ENCODE measurements around the gene TSPAN18. TPM values are rescaled to one million over a fixed set of nuclear protein-coding genes. Genes with fewer than 3 reads are reported as not detected.
A peak's percentile ranks its signal among the peaks of the same experiment; 100 is the strongest.

TSPAN18 gene, protein sequence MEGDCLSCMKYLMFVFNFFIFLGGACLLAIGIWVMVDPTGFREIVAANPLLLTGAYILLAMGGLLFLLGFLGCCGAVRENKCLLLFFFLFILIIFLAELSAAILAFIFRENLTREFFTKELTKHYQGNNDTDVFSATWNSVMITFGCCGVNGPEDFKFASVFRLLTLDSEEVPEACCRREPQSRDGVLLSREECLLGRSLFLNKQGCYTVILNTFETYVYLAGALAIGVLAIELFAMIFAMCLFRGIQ
- 32.2 TPM for total RNA-seq
- 36.9 TPM for polyA plus RNA-seq

DNA sequence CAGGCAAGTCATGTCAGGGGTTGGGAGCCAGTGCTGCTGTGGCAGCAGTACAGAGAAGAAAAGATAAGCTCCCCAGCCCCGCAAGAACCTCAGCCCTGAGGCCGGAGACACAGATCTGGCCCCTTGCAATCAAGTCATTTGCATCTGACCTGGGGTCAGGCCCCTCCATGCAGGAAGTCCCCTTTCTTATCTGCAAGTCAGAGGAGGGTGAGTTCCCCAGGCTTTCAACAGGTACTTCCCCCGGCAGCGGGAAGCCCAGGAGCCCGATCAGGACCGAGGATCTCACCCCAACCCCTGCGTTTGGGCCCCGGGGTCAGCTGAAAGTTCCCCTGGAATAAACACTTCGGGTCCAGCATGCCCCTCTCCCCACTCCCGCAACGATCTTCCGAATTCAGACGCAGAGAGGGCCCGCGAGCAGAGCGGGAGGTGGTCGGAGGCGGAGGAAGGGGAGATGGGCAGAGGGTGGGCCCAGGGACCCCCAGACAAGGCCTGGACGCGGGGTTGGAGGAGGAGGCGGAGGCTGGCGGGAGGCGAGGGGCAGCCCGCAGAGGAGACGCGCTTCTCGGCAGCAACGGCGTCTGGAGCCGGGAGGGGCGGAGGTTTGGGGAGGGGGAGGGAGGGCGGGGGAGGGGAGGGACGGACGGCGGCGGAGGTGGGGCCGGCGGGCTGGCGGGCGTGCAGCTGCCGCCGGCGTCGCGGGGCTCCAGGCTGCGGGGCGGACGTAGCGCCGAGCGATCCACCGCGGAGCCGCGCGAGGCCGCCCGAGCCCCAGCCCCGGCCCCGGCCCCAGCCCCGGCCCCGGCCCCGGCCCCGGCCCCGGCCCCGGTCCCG lies at the start of gene TSPAN18:
Gene TSPAN18, plus strand, starts transcription at position 680 of the 831 bp plus-strand sequence. CDS start 179,455 bp downstream, outside the sequence.
- DNase-seq (ENCODE audit: extremely low spot score): no peak
- WGBS: 3% methylated on average over 57 of the region's 67 CpGs
- Histone ChIP-seq H3K27ac (ENCODE audit: low read depth) (peak within 1 kb of the TSS; percentile 27), H3K4me1 (ENCODE audit: insufficient read depth) (no peaks in the 10 kb centered on the region), H3K36me3 (ENCODE audit: insufficient read depth) (no peaks in the 10 kb centered on the region), H3K4me3 (ENCODE audit: low read depth, low read length) (peak within 1 kb of the TSS; percentile 75)

DNA sequence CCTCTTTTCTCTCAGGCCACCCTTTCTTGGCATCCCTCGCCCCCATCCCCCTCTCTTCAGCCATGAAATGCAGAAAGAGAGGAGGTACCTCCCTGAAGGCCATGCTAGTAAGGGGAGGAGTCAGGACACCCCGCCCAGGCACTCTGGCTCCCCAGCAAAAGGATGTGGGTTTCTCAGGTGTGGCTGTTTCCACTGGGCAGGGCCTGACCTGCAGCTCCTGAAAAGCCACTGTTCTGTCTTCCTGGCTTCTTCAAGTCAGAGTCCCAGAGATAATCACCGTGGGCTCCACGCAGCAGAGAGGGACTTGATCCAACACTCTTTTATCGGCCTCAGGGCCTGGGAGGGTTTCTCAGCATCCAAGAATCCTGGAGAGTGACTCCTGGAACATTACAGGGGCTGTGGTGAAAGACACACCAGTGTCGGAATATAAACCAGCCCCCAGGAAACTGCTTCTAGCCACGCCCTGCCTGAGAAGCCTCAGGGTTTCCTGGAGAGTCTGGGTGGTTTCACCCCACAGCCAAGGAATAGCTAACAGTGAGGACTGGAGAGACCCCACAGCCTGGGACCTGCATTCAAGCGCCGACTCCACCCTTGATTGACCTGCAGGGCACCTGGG lies 45.7 kb upstream of the TSPAN18 start:
- Histone ChIP-seq H3K4me1 (ENCODE audit: insufficient read depth) (no peaks in the 10 kb centered on the region), H3K36me3 (ENCODE audit: insufficient read depth) (no peaks in the 10 kb centered on the region), H3K27ac (ENCODE audit: low read depth) (no peak overlapping the region), H3K4me3 (ENCODE audit: low read depth, low read length) (no peak overlapping the region)
- no peak for DNase-seq (ENCODE audit: extremely low spot score)
- WGBS: 71% methylated on average over 9 of the region's 9 CpGs

DNA sequence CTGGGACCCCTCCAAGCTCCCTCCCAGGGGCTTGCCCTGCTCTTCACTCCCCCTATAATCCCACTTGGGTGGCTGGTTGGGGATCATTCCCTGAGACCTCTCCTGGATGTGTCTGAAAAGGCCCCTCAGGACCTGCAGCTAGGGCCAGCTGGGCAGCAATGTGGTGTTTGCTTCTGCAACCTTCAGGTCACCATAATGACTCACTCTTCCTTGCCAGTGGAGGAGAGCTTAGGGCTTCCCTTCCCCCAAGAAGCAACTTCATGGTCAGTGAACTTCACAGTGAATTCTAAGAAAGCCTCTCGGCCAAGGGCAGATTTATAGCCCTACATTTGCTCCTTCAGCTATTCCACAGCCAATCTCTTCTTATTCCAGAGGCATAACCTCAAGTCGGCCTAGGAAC lies 45.1 kb upstream of the TSPAN18 start:
- H3K27ac ChIP-seq (ENCODE audit: low read depth): no peak overlapping the region
- DNase-seq (ENCODE audit: extremely low spot score): no peak
- no peak overlapping the region for H3K4me3 ChIP-seq (ENCODE audit: low read depth, low read length)
- no peaks in the 10 kb centered on the region for H3K4me1 ChIP-seq (ENCODE audit: insufficient read depth)
- 87% methylated on average over 2 of the region's 2 CpGs for WGBS
- no peaks in the 10 kb centered on the region for H3K36me3 ChIP-seq (ENCODE audit: insufficient read depth)

DNA sequence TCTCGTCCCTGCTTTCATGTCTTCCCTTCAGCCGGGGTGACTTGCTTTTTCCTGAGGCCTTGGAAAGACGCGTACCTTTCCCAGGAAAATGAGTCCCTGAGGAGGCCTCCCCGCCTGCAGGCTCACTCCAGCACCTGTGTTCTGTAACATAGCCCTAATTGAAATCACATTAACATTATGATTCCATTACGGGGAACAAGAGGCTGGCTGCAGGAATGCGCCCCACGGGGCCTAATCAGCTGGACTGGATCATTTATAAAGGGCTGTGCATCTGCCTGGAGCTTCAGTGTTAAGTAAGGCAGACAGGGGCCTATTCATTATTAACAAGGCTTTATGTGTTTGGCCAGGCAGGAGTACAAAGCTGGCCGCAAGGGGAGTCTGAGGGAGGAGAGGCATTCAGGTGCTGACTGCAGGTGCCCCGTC lies 41.9 kb upstream of the TSPAN18 start:
- 84% methylated on average over 10 of the region's 10 CpGs for WGBS
- H3K36me3 ChIP-seq (ENCODE audit: insufficient read depth): no peaks in the 10 kb centered on the region
- DNase-seq (ENCODE audit: extremely low spot score): no peak

DNA sequence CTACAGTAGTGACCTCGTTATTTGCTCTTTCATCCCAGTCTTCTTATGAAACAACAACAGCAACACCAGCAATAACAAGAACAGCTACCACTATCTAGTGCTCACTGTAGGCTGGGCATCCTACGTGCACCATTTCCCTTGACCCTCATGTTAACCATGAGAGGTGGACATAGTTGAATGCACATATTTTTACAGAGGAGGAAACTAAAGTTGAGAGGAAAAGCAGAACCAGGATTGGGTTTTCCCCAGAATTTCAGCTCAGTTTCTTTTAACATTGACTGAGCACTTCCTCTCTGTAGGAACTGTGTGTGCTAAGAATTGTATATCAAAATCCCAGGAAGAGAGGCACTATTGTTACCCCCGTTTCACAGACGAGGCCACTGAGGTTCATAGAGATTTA lies 39.4 kb upstream of the TSPAN18 start:
- no peak overlapping the region for H3K27ac ChIP-seq (ENCODE audit: low read depth)
- H3K4me3 ChIP-seq (ENCODE audit: low read depth, low read length): no peak overlapping the region
- DNase-seq (ENCODE audit: extremely low spot score): no peak
- no peaks in the 10 kb centered on the region for H3K4me1 ChIP-seq (ENCODE audit: insufficient read depth)
- H3K36me3 ChIP-seq (ENCODE audit: insufficient read depth): no peaks in the 10 kb centered on the region
- WGBS: 81% methylated on average over 4 of the region's 4 CpGs

More for the DNA sequence above, 41.9 kb upstream of the TSPAN18 start:
- H3K27ac ChIP-seq (ENCODE audit: low read depth): no peak overlapping the region
- H3K4me1 ChIP-seq (ENCODE audit: insufficient read depth): no peaks in the 10 kb centered on the region
- H3K4me3 ChIP-seq (ENCODE audit: low read depth, low read length): no peak overlapping the region

DNA sequence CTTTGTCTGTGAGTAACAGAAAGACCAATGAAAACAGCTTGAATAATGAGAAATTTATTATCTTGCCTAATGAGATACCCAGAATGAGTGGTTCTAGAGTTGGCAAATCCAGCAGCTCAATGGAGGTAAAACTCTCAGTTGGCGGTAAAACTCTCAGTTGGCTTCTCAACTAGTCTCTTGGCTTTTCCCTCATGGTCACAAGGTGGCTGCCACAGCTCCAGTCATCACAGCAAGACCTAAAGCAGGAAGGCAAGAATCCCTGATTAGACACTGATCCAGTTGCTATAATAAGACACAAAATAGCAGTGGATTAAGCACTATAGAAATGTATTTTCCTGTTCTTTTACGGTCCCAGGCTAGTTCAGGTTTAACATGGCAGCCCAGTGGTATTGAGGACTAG lies 37.5 kb upstream of the TSPAN18 start:
- WGBS: 73% methylated on average over 2 of the region's 2 CpGs
- H3K4me1 ChIP-seq (ENCODE audit: insufficient read depth): no peaks in the 10 kb centered on the region
- DNase-seq (ENCODE audit: extremely low spot score): no peak
- no peak overlapping the region for H3K4me3 ChIP-seq (ENCODE audit: low read depth, low read length)
- no peaks in the 10 kb centered on the region for H3K36me3 ChIP-seq (ENCODE audit: insufficient read depth)
- H3K27ac ChIP-seq (ENCODE audit: low read depth): no peak overlapping the region

DNA sequence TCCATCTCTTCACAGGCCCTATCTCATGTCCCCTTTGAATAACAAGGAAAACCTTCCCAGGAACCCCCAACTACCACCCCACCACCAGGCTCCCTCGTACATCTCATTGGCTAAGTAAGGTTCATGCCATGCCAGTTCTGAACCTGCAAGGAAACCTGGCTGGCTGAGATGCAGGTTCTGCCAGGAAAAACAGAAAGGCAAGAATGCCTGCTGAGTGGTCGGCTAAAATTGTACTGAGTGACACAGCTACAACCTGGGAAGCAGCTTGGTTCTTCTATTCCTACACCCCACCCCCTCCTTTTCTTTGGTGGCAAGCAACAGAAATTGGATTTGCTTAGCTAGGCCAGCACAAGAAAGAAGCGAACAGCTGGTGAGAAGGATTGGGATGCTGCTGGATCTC lies 36.1 kb upstream of the TSPAN18 start:
- no peak for DNase-seq (ENCODE audit: extremely low spot score)
- Histone ChIP-seq H3K27ac (ENCODE audit: low read depth) (no peak overlapping the region), H3K36me3 (ENCODE audit: insufficient read depth) (no peaks in the 10 kb centered on the region), H3K4me1 (ENCODE audit: insufficient read depth) (no peaks in the 10 kb centered on the region), H3K4me3 (ENCODE audit: low read depth, low read length) (no peak overlapping the region)
- WGBS: 87% methylated on average over 3 of the region's 3 CpGs

DNA sequence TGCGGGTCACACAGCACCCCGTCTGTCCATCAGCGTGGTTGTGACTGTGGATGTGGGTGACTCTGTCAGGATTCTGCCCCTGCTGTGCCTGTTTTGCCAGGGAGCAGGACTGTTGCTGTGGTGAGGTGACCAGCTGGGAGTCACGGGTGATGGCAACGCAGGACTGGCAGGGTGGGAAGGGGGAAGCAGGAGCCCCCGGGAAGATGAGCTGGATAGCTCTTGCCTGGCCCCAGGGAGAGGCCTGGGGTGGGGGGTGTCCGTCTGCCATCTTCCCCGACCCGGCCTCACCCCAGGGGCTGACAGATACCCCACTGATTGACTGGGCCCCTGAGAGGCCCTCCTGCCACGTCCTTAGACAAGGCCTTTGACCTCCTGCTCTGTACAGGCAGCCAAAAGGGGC lies 34.3 kb upstream of the TSPAN18 start:
- WGBS: 91% methylated on average over 10 of the region's 10 CpGs
- DNase-seq (ENCODE audit: extremely low spot score): no peak
- no peak overlapping the region for H3K27ac ChIP-seq (ENCODE audit: low read depth)
- no peaks in the 10 kb centered on the region for H3K4me1 ChIP-seq (ENCODE audit: insufficient read depth)
- no peaks in the 10 kb centered on the region for H3K36me3 ChIP-seq (ENCODE audit: insufficient read depth)
- H3K4me3 ChIP-seq (ENCODE audit: low read depth, low read length): no peak overlapping the region

DNA sequence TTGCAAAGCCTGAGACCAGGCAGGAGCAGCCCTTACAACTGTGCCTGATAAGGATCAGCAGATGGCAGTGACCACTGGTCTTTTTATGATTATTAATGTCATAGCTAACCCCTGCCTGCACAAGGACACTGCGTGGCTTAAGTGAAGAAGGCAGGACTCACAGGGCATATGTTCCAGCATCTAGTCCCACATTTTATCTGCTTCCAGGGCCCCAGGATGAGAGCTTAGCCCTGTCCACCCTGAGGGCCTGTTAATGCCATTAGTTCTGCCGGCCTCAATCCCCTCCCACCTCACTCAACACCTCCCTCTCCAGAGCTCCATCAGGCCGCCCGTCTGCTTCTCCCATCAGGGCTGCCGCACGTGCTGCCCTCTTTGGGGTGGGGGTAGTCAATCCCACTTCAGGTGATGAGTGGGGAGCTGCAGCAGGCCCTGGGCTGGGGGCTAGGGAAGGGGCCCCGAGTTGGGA lies 33.1 kb upstream of the TSPAN18 start:
- DNase-seq (ENCODE audit: extremely low spot score): no peak
- no peaks in the 10 kb centered on the region for H3K4me1 ChIP-seq (ENCODE audit: insufficient read depth)
- WGBS: 81% methylated on average over 7 of the region's 7 CpGs
- H3K27ac ChIP-seq (ENCODE audit: low read depth): no peak overlapping the region
- H3K4me3 ChIP-seq (ENCODE audit: low read depth, low read length): no peak overlapping the region
- H3K36me3 ChIP-seq (ENCODE audit: insufficient read depth): no peaks in the 10 kb centered on the region

DNA sequence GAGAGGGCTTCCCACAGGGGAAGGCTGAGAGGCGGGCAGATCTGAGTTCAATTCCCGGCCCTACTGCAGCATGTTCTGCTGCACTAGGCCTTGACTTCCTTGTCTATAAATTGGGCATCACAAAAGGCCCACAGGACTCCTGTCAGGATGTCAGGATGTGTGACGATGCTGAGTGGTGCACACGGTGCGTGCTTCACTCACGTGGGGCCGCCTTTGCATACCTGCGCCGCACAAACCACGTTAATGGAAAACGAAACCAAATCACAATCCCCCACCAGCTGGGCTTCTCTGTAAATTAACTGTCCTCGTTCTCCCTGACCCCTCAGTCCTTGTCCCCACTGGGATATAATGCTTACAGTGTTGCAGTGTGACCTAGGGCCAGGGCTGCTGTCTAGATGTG lies 32.3 kb upstream of the TSPAN18 start:
- Histone ChIP-seq H3K4me3 (ENCODE audit: low read depth, low read length) (no peak overlapping the region), H3K36me3 (ENCODE audit: insufficient read depth) (no peaks in the 10 kb centered on the region), H3K27ac (ENCODE audit: low read depth) (no peak overlapping the region), H3K4me1 (ENCODE audit: insufficient read depth) (no peaks in the 10 kb centered on the region)
- no peak for DNase-seq (ENCODE audit: extremely low spot score)
- WGBS: 90% methylated on average over 12 of the region's 12 CpGs

DNA sequence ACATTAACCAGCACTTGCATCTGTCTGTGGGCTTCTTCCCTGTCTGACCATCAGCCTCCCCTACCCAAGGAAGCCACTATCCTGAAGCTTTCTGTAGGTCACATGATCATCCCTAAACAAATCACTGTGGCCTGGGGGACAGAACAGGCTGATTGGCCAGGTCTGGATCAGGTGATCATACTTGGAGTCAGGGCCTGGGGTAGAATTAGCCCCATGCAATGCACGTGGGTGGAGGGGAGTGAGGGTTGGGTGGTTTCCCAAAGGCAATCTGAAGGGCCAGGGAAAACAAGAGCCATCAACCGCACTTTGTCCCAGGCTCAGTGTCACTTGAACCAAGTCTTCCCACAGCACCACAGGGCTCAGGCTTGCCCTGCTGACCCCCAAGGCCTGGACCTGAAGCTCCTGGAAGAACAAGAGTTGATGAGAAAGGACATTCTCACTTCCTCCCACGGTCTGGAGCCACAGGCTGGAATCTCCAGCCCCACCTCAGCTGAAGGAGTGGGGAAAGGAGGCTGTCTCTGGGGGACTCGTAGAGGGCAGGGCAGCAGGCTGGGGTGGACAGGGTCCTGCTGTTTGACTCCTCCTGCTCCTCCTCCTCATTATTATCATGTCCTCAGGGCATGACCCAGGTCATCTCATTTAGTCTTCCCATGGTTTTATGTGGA lies 31.5 kb upstream of the TSPAN18 start:
- DNase-seq (ENCODE audit: extremely low spot score): no peak
- H3K4me3 ChIP-seq (ENCODE audit: low read depth, low read length): no peak overlapping the region
- H3K4me1 ChIP-seq (ENCODE audit: insufficient read depth): no peaks in the 10 kb centered on the region
- no peak overlapping the region for H3K27ac ChIP-seq (ENCODE audit: low read depth)
- H3K36me3 ChIP-seq (ENCODE audit: insufficient read depth): no peaks in the 10 kb centered on the region
- 73% methylated on average over 4 of the region's 4 CpGs for WGBS

DNA sequence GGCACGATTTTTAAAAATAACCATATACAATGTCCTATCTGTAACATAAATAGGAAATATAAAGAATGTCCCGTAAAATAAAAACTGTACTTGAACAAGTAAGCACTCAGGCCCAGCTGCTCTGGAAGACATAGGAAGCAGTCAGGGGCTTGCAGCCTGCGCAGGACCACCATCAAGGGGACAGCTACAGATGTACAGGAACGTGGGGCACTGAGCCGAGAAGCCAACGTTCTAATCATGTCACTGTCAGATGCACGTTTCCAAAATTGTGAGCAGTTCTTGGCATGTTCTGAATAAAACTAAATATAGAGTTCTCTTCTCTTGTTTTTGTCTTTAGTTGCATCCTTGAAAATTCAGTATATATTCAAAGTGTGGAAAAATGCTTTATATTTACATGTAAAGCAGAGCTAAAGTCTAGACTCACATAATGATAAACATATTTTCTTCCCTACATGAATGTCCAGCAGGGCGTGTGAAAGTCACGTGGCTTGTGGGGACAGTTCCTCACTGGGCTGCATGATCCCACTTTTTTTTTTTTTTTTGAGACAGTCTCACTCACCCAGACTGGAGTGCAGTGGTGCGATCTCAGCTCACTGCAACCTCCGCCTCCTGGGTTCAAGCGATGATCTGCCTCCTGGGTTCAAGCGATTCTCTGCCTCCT lies 28.4 kb upstream of the TSPAN18 start:
- no peak overlapping the region for H3K27ac ChIP-seq (ENCODE audit: low read depth)
- H3K4me3 ChIP-seq (ENCODE audit: low read depth, low read length): no peak overlapping the region
- 76% methylated on average over 13 of the region's 13 CpGs for WGBS
- H3K36me3 ChIP-seq (ENCODE audit: insufficient read depth): no peaks in the 10 kb centered on the region
- DNase-seq (ENCODE audit: extremely low spot score): no peak
- no peaks in the 10 kb centered on the region for H3K4me1 ChIP-seq (ENCODE audit: insufficient read depth)
